IMR-90 (cell line): ENCODE data around the gene CDK2AP2.

Source experiments
- CEBPB ChIP-seq: IDR thresholded peaks from 2 replicates; pipeline ENCODE4 v1.6.1; 2012; ENCODE audit warnings: low read depth, low read length, improper control_type of control experiment
- CHD1 ChIP-seq: IDR thresholded peaks from 2 replicates; pipeline ENCODE4 v1.6.1; 2012; ENCODE audit warnings: low read depth, low read length, improper control_type of control experiment
- CTCF ChIP-seq: conservative IDR thresholded peaks from 2 replicates; pipeline ENCODE4 v1.5.1; 2012; ENCODE audit warnings: mild to moderate bottlenecking, low read depth, low read length, improper control_type of control experiment
- ELK1 ChIP-seq: fragments of 150-350 bp; IDR thresholded peaks from 2 replicates; pipeline ENCODE4 v1.6.1; 2016; ENCODE audit warnings: low read depth, mild to moderate bottlenecking, low read length, moderate library complexity, borderline replicate concordance
- FOS ChIP-seq: fragments of 150-350 bp; IDR thresholded peaks from 2 replicates; pipeline ENCODE4 v1.6.1; 2016; ENCODE audit warnings: low read depth, low read length
- MAZ ChIP-seq: IDR thresholded peaks from 2 replicates; pipeline ENCODE4 v1.6.1; 2012; ENCODE audit warnings: low read depth, mild to moderate bottlenecking, low read length, improper control_type of control experiment, moderate library complexity, borderline replicate concordance
- MXI1 ChIP-seq: IDR thresholded peaks from 2 replicates; pipeline ENCODE4 v1.6.1; 2012; ENCODE audit warnings: low read depth, mild to moderate bottlenecking, low read length, moderate library complexity, borderline replicate concordance
- NFE2L2 ChIP-seq: fragments of 150-350 bp; IDR thresholded peaks from 2 replicates; pipeline ENCODE4 v1.6.1; 2016; ENCODE audit warnings: low read depth, mild to moderate bottlenecking, low read length
- POLR2A ChIP-seq: IDR thresholded peaks from 2 replicates; pipeline ENCODE4 v1.6.1; 2012; ENCODE audit warnings: mild to moderate bottlenecking, low read depth, low read length
- RAD21 ChIP-seq: IDR thresholded peaks from 2 replicates; pipeline ENCODE4 v1.6.1; 2012; ENCODE audit warnings: low read length, improper control_type of control experiment
- RCOR1 ChIP-seq: IDR thresholded peaks from 2 replicates; pipeline ENCODE4 v1.6.1; 2012; ENCODE audit warnings: mild to moderate bottlenecking, low read length, improper control_type of control experiment; ENCODE audit not compliant: insufficient replicate concordance
- RFX5 ChIP-seq: IDR thresholded peaks from 2 replicates; pipeline ENCODE4 v1.8.0; 2012; ENCODE audit warnings: low read depth, mild to moderate bottlenecking, low read length, moderate library complexity
- SMC3 ChIP-seq: fragments of 150-350 bp; IDR thresholded peaks from 2 replicates; pipeline ENCODE4 v1.6.1; 2016; ENCODE audit warnings: low read depth, mild to moderate bottlenecking, antibody characterized with exemption, low read length, moderate library complexity
- USF2 ChIP-seq: fragments of 150-350 bp; IDR thresholded peaks from 2 replicates; pipeline ENCODE4 v1.6.1; 2017; ENCODE audit warnings: mild to moderate bottlenecking, antibody characterized with exemption, low read length, low read depth

- TF ChIP-seq CTCF (no peak), POLR2A (no peak), USF2 (no peak), SMC3 (no peak), MAZ (no peak), ELK1 (no peak), NFE2L2 (no peak), FOS (no peak), RAD21 (no peak), CEBPB (no peak), RCOR1 (no peak), RFX5 (no peak), CHD1 (no peak), MXI1 (no peak)
Observed at GRCh38 chr11:67542169-67542568, 34.2 kb upstream of the CDK2AP2 start.
